ENCODE measurements around the gene PMAIP1. TPM values are rescaled to one million over a fixed set of nuclear protein-coding genes. Genes with fewer than 3 reads are reported as not detected.

The PMAIP1 gene
- total RNA-seq, 3 donors from 2014 or later (not counting 1 experiment from before 2014, with no cell fraction given): 211 to 514 (median 264) TPM

DNA sequence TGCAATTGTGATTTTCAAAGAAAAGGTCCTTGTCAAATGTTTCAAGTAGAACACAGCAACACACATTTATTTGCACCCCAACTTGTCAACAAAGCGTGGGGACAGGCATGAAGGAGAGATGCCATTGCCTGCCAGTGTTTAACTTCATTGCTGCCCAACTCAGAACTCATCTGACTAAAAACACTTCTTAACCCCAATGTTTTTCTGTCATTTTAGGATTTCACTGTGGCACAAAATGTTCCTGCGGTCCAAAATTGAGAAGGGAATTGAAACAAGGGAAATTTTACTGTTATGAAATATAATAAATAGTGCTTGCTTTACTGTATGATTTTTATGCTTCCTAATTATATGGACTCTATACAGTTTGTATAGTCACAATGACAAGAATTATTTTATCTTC, 45.7 kb downstream of the PMAIP1 start:
- intact Hi-C loops (cut with micrococcal nuclease): no loop called here
- no peaks in the 10 kb centered on the region for H3K36me3 ChIP-seq (ENCODE audit: control insufficient read depth, insufficient read depth, low read length)
- no peaks in the 10 kb centered on the region for H3K4me1 ChIP-seq (ENCODE audit: control insufficient read depth, insufficient read depth, low read length)
- H3K36me3 Mint-ChIP-seq: no peaks in the 10 kb centered on the region
- H3K27ac ChIP-seq (ENCODE audit: low read length): no peak overlapping the region
- H3K4me3 Mint-ChIP-seq: no peak overlapping the region
- H3K27me3 ChIP-seq (ENCODE audit: control insufficient read depth, insufficient read depth, low read length): no peaks in the 10 kb centered on the region
- no peak overlapping the region for H3K4me3 ChIP-seq (ENCODE audit: low read length)
- H3K27me3 Mint-ChIP-seq (ENCODE audit: low read depth in 2 of 2): peaks cover 0 to 2% of the 10 kb centered on the region in 2 donors
- H3K27ac Mint-ChIP-seq: no peak overlapping the region
- TF ChIP-seq, protein P1, sequence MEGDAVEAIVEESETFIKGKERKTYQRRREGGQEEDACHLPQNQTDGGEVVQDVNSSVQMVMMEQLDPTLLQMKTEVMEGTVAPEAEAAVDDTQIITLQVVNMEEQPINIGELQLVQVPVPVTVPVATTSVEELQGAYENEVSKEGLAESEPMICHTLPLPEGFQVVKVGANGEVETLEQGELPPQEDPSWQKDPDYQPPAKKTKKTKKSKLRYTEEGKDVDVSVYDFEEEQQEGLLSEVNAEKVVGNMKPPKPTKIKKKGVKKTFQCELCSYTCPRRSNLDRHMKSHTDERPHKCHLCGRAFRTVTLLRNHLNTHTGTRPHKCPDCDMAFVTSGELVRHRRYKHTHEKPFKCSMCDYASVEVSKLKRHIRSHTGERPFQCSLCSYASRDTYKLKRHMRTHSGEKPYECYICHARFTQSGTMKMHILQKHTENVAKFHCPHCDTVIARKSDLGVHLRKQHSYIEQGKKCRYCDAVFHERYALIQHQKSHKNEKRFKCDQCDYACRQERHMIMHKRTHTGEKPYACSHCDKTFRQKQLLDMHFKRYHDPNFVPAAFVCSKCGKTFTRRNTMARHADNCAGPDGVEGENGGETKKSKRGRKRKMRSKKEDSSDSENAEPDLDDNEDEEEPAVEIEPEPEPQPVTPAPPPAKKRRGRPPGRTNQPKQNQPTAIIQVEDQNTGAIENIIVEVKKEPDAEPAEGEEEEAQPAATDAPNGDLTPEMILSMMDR (IDR thresholded peaks at IDR 0.05): no peak
- H3K9me3 ChIP-seq (ENCODE audit: control insufficient read depth, insufficient read depth, low read length): no peaks in the 10 kb centered on the region
- H3K9me3 Mint-ChIP-seq: no peaks in the 10 kb centered on the region
- no peaks in the 10 kb centered on the region for H3K4me1 Mint-ChIP-seq
- 80% methylated on average over 1 of the region's 2 CpGs for WGBS (ENCODE audit: insufficient coverage)
- ATAC-seq: no peak
- DNase-seq: no peak

- Histone ChIP-seq H3K4me1 (ENCODE audit: control insufficient read depth, insufficient read depth, low read length) (no peaks in the 10 kb centered on the region), H3K36me3 (ENCODE audit: control insufficient read depth, insufficient read depth, low read length) (no peaks in the 10 kb centered on the region), H3K4me3 (ENCODE audit: low read length) (no peak overlapping the region), H3K27me3 (ENCODE audit: control insufficient read depth, insufficient read depth, low read length) (no peaks in the 10 kb centered on the region), H3K27ac (ENCODE audit: low read length) (no peak overlapping the region), H3K9me3 (ENCODE audit: control insufficient read depth, insufficient read depth, low read length) (no peaks in the 10 kb centered on the region)
- peaks cover 0 to 2% of the 10 kb centered on the region in 2 donors for H3K27me3 Mint-ChIP-seq (ENCODE audit: low read depth in 2 of 2)
- no peak overlapping the region for H3K4me3 Mint-ChIP-seq
- H3K36me3 Mint-ChIP-seq: no peaks in the 10 kb centered on the region
- no peaks in the 10 kb centered on the region for H3K9me3 Mint-ChIP-seq
- H3K27ac Mint-ChIP-seq: no peak overlapping the region
- DNase-seq (no peak), ATAC-seq (no peak)
- TF ChIP-seq, protein P1 (IDR thresholded peaks at IDR 0.05): no peak
- intact Hi-C loops (cut with micrococcal nuclease): no loop called here
- no peaks in the 10 kb centered on the region for H3K4me1 Mint-ChIP-seq
- WGBS (ENCODE audit: insufficient coverage): 62% methylated on average over 5 of the region's 6 CpGs
Observed at GRCh38 chr18:59950215-59950944, 50.6 kb downstream of the PMAIP1 start.

DNA sequence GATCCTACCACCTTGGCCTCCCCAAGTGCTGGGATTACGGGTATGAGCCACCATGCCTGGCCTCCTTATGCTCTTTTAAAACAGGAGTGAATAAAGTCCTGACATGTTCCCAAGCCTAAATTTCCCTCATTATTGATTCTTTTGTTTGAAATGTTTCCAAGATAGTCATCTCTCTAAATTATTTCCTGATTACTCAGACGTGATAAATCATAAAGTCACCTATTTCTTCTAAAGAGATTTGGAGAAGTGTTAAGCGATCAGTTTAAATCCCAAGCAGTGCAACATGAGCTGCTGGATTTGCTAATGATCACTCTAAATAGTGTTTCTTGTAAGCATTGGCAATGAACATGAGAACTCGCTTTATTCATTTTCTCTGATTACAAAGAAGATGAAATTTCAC, 51.8 kb downstream of the PMAIP1 start:
- Mint-ChIP-seq H3K36me3 (no peaks in the 10 kb centered on the region), H3K27ac (no peak overlapping the region), H3K27me3 (ENCODE audit: low read depth in 2 of 2) (peaks cover 0 to 2% of the 10 kb centered on the region in 2 donors), H3K9me3 (no peaks in the 10 kb centered on the region), H3K4me1 (no peaks in the 10 kb centered on the region), H3K4me3 (no peak overlapping the region)
- ATAC-seq (no peak), DNase-seq (no peak)
- Histone ChIP-seq H3K27me3 (ENCODE audit: control insufficient read depth, insufficient read depth, low read length) (no peaks in the 10 kb centered on the region), H3K36me3 (ENCODE audit: control insufficient read depth, insufficient read depth, low read length) (no peaks in the 10 kb centered on the region), H3K4me1 (ENCODE audit: control insufficient read depth, insufficient read depth, low read length) (no peaks in the 10 kb centered on the region), H3K9me3 (ENCODE audit: control insufficient read depth, insufficient read depth, low read length) (no peaks in the 10 kb centered on the region), H3K27ac (ENCODE audit: low read length) (no peak overlapping the region), H3K4me3 (ENCODE audit: low read length) (no peak overlapping the region)
- WGBS (ENCODE audit: insufficient coverage): 100% methylated on average over 3 of the region's 4 CpGs
- intact Hi-C loops (cut with micrococcal nuclease): no loop called here
- TF ChIP-seq, protein P1 (IDR thresholded peaks at IDR 0.05): no peak
